HepG2 (cell line): ENCODE results near the gene FAM3B. TPM values are rescaled to one million over a fixed set of nuclear protein-coding genes. Genes with fewer than 3 reads are reported as not detected.
A peak's percentile ranks its signal among the peaks of the same experiment; 100 is the strongest.

Source experiments
- MTA3 ChIP-seq: sonication (generic); formaldehyde crosslinking; IDR thresholded peaks from 2 replicates; pipeline ENCODE4 v1.4.0; 2020; ENCODE audit warnings: missing genetic modification reagents
- SNAPC2 ChIP-seq: sonication (generic); formaldehyde crosslinking; IDR thresholded peaks from 2 replicates; pipeline ENCODE4 v1.8.1; 2022; ENCODE audit warnings: mild to moderate bottlenecking, missing genetic modification reagents
- SP2 ChIP-seq: sonication (generic); formaldehyde crosslinking; IDR thresholded peaks from 2 replicates; pipeline ENCODE4 v1.5.1; 2020; ENCODE audit warnings: mild to moderate bottlenecking, missing genetic modification reagents
- SRY ChIP-seq: sonication (generic); formaldehyde crosslinking; IDR thresholded peaks from 2 replicates; pipeline ENCODE4 v1.8.0; 2022; ENCODE audit warnings: mild to moderate bottlenecking, missing genetic modification reagents
- ZBTB1 ChIP-seq: sonication (generic); formaldehyde crosslinking; IDR thresholded peaks from 2 replicates; pipeline ENCODE4 v1.4.0; 2020; ENCODE audit warnings: missing genetic modification reagents, borderline replicate concordance
- ZNF431 ChIP-seq: sonication (generic); formaldehyde crosslinking; IDR thresholded peaks from 2 replicates; pipeline ENCODE4 v1.9.0; 2022; ENCODE audit warnings: missing genetic modification reagents, low read depth, mild to moderate bottlenecking, borderline replicate concordance
- ZNF432 ChIP-seq: sonication (generic); formaldehyde crosslinking; IDR thresholded peaks from 2 replicates; pipeline ENCODE4 v1.5.0; 2020; ENCODE audit warnings: missing genetic modification reagents, mild to moderate bottlenecking, borderline replicate concordance
- polyA plus RNA-seq, 8 experiments: library from polyadenylated mRNA; depleted of rRNA in 3 of 8; stranded (reverse) in 7 of 8; unstranded in 1 of 8; fragments of >200 nt; fragmentation: Illumina TruSeq in 4 of 8; extraction: Trizol in 4 of 8; gene quantifications; 2 replicates each; pipeline versions ENCODE4 v1.2.1 to v1.2.3, GENCODE V29; 2011 to 2016; ENCODE audit warnings: low read depth in 4 of 8, missing spikeins in 1 of 8, mixed read lengths in 1 of 8; ENCODE audit not compliant: insufficient read depth in 1 of 8
- total RNA-seq, 5 experiments: library from RNA; depleted of rRNA; stranded (reverse); fragments of >200 nt; fragmentation: Illumina TruSeq; extraction: Trizol; gene quantifications; 2 replicates each; pipeline ENCODE4 v1.2.3, GENCODE V29; 2016; ENCODE audit warnings: low read depth in 1 of 5
- TF ChIP-seq, protein P1 (sequence below), 2 experiments: fragments of 450-650 bp in 1 of 2; sonication (generic) in 1 of 2; formaldehyde crosslinking in 1 of 2; IDR thresholded peaks; 2 replicates each; pipeline versions ENCODE4 v1.6.1 to v1.8.0; 2016 to 2022; ENCODE audit warnings: antibody characterized with exemption in 1 of 2, mild to moderate bottlenecking in 1 of 2, missing genetic modification reagents in 1 of 2
- TF ChIP-seq, protein P2 (sequence below): sonication (generic); formaldehyde crosslinking; IDR thresholded peaks from 2 replicates; pipeline ENCODE4 v1.4.0; 2020; ENCODE audit warnings: missing genetic modification reagents
- TF ChIP-seq, protein P3 (sequence below): sonication (generic); formaldehyde crosslinking; IDR thresholded peaks from 2 replicates; pipeline ENCODE4 v1.8.0; 2022; ENCODE audit warnings: mild to moderate bottlenecking, missing genetic modification reagents, moderate library complexity
- TF ChIP-seq, protein P4 (sequence below): sonication (generic); formaldehyde crosslinking; IDR thresholded peaks from 2 replicates; pipeline ENCODE4 v1.5.0; 2020; ENCODE audit warnings: mild to moderate bottlenecking, missing genetic modification reagents, moderate library complexity
- TF ChIP-seq, protein P5 (sequence below): sonication (generic); formaldehyde crosslinking; IDR thresholded peaks from 2 replicates; pipeline ENCODE4 v1.9.0; 2022; ENCODE audit warnings: missing genetic modification reagents, mild to moderate bottlenecking, borderline replicate concordance

The FAM3B gene
- total and polyA plus RNA-seq, 2 of the 13 experiments (the other 11 are each of a cell fraction or from before 2014, with no cell fraction given), result 46.5 to 62.0 TPM

DNA sequence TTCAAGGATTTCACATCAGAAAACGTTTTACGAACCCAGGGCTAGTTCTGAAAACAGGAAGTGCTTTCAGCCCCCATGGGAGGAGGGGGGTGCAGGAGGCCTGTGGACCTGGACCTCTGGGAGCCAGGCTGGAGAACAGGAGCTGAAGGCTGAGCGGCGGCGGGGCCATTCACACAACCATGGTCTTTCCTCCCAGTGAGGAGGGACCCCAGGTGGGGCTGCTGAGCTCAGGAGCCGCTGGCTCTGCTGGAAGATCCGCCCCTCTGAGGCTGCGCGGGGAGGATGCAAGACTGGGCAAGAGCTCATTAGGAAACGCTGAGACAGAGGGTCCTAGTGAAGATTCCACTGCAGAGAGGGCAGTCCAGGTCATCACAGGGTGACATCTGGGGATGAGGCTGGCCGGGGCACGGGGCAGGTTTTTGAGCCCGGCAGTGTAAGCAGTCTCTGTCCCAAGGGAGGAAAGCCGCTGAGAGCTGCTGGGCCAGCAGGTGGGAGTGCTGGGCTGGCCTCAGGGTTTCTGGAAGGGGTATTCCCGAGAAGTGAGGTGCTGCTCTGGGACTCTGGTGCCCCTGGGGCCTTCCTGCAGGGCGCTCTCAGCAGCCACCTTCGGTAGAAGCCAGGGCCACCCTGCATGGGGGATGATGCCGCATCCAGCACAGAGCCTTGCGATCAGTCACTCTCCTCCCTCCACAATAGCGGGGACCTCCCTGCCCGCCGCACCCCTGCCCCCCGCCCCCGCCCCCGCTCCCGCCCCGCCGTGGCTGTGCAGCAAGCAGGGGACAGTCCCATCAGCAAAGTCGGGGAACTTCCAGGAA lies 52.7 kb downstream of the FAM3B start (continued):
- TF ChIP-seq, protein P1, sequence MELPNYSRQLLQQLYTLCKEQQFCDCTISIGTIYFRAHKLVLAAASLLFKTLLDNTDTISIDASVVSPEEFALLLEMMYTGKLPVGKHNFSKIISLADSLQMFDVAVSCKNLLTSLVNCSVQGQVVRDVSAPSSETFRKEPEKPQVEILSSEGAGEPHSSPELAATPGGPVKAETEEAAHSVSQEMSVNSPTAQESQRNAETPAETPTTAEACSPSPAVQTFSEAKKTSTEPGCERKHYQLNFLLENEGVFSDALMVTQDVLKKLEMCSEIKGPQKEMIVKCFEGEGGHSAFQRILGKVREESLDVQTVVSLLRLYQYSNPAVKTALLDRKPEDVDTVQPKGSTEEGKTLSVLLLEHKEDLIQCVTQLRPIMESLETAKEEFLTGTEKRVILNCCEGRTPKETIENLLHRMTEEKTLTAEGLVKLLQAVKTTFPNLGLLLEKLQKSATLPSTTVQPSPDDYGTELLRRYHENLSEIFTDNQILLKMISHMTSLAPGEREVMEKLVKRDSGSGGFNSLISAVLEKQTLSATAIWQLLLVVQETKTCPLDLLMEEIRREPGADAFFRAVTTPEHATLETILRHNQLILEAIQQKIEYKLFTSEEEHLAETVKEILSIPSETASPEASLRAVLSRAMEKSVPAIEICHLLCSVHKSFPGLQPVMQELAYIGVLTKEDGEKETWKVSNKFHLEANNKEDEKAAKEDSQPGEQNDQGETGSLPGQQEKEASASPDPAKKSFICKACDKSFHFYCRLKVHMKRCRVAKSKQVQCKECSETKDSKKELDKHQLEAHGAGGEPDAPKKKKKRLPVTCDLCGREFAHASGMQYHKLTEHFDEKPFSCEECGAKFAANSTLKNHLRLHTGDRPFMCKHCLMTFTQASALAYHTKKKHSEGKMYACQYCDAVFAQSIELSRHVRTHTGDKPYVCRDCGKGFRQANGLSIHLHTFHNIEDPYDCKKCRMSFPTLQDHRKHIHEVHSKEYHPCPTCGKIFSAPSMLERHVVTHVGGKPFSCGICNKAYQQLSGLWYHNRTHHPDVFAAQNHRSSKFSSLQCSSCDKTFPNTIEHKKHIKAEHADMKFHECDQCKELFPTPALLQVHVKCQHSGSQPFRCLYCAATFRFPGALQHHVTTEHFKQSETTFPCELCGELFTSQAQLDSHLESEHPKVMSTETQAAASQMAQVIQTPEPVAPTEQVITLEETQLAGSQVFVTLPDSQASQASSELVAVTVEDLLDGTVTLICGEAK (IDR thresholded peaks at IDR 0.05), result no peak
- TF ChIP-seq, protein P1 (CRISPR knock-in tag; IDR thresholded peaks at IDR 0.05), result no peak
- no peak for TF ChIP-seq SNAPC2
- no peak for TF ChIP-seq MTA3 (CRISPR knock-in tag)
- TF ChIP-seq ZNF432 (CRISPR knock-in tag), result no peak
- TF ChIP-seq, protein P2, sequence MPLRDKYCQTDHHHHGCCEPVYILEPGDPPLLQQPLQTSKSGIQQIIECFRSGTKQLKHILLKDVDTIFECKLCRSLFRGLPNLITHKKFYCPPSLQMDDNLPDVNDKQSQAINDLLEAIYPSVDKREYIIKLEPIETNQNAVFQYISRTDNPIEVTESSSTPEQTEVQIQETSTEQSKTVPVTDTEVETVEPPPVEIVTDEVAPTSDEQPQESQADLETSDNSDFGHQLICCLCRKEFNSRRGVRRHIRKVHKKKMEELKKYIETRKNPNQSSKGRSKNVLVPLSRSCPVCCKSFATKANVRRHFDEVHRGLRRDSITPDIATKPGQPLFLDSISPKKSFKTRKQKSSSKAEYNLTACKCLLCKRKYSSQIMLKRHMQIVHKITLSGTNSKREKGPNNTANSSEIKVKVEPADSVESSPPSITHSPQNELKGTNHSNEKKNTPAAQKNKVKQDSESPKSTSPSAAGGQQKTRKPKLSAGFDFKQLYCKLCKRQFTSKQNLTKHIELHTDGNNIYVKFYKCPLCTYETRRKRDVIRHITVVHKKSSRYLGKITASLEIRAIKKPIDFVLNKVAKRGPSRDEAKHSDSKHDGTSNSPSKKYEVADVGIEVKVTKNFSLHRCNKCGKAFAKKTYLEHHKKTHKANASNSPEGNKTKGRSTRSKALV (CRISPR knock-in tag), result no peak
- TF ChIP-seq, protein P3, sequence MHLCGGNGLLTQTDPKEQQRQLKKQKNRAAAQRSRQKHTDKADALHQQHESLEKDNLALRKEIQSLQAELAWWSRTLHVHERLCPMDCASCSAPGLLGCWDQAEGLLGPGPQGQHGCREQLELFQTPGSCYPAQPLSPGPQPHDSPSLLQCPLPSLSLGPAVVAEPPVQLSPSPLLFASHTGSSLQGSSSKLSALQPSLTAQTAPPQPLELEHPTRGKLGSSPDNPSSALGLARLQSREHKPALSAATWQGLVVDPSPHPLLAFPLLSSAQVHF (CRISPR knock-in tag), result no peak
- TF ChIP-seq ZBTB1 (CRISPR knock-in tag), result no peak
- TF ChIP-seq, protein P4, sequence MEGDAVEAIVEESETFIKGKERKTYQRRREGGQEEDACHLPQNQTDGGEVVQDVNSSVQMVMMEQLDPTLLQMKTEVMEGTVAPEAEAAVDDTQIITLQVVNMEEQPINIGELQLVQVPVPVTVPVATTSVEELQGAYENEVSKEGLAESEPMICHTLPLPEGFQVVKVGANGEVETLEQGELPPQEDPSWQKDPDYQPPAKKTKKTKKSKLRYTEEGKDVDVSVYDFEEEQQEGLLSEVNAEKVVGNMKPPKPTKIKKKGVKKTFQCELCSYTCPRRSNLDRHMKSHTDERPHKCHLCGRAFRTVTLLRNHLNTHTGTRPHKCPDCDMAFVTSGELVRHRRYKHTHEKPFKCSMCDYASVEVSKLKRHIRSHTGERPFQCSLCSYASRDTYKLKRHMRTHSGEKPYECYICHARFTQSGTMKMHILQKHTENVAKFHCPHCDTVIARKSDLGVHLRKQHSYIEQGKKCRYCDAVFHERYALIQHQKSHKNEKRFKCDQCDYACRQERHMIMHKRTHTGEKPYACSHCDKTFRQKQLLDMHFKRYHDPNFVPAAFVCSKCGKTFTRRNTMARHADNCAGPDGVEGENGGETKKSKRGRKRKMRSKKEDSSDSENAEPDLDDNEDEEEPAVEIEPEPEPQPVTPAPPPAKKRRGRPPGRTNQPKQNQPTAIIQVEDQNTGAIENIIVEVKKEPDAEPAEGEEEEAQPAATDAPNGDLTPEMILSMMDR (CRISPR knock-in tag), result peak; percentile 52
- no peak for TF ChIP-seq ZNF431 (CRISPR knock-in tag)
- no peak for TF ChIP-seq SRY
- TF ChIP-seq, protein P5, sequence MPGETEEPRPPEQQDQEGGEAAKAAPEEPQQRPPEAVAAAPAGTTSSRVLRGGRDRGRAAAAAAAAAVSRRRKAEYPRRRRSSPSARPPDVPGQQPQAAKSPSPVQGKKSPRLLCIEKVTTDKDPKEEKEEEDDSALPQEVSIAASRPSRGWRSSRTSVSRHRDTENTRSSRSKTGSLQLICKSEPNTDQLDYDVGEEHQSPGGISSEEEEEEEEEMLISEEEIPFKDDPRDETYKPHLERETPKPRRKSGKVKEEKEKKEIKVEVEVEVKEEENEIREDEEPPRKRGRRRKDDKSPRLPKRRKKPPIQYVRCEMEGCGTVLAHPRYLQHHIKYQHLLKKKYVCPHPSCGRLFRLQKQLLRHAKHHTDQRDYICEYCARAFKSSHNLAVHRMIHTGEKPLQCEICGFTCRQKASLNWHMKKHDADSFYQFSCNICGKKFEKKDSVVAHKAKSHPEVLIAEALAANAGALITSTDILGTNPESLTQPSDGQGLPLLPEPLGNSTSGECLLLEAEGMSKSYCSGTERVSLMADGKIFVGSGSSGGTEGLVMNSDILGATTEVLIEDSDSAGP (CRISPR knock-in tag), result peak; percentile 65; the same call in 1 of the 2 replicates
- no peak for TF ChIP-seq SP2 (CRISPR knock-in tag)
